Hepatocyte (in vitro differentiated cells): ENCODE measurements around the gene PMEPA1.

Experiments used
- EZH2 ChIP-seq: fragments of 200-600 bp; sonication (generic); IDR thresholded peaks from 2 replicates; pipeline ENCODE4 v1.6.1; 2016; ENCODE audit warnings: antibody characterized with exemption, mild to moderate bottlenecking, borderline replicate concordance
- EZH2phosphoT487 ChIP-seq: fragments of 200-600 bp; sonication (generic); IDR thresholded peaks from one replicate; pipeline ENCODE4 v1.6.1; 2018; ENCODE audit warnings: antibody characterized with exemption, mild to moderate bottlenecking, low read depth, moderate library complexity; ENCODE audit not compliant: unreplicated experiment, severe bottlenecking
- TF ChIP-seq, protein P1 (sequence below): fragments of 200-600 bp; sonication (generic); IDR thresholded peaks from 2 replicates; pipeline ENCODE4 v1.5.1; 2016; ENCODE audit warnings: antibody characterized with exemption, mild to moderate bottlenecking; ENCODE audit not compliant: poor library complexity

DNA sequence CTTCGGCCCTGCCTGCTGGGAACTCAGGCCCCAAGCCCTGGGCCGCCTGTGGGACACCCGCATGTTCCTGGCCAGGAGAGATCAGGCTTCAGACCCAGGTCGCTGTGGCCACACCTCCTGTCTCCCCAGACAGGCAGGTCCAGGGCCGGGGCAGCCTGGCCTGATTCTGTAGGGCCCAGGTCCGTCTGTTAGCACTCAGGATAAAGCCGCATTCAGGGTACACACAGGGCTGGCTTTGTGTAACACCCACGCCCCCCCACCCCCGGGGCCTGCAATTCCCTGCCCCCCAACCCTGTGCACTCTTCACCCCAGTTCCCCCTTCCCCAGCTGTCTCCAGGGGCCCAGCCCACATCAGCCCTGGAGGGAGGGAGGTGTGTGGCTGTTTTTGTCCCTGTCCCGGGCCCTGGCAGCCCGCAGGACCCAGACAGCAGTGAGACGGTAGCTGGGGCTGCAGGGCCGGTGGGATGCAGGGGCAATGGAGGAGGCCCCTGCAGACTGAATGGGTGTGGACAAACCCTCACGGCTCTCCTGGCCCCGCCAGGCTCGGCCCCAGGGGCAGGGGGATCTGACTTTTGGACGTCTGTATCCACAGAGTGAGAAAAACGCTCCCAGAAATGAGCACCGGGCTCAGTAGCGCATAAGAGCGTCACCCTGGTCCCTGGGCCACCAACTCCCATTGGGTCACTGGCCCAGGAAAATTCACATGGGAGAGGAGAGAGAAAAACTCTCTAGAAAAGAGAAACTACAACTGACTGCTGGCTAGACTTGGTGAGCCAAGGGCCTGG, 47.2 kb downstream of the PMEPA1 start:
- TF ChIP-seq, protein P1, sequence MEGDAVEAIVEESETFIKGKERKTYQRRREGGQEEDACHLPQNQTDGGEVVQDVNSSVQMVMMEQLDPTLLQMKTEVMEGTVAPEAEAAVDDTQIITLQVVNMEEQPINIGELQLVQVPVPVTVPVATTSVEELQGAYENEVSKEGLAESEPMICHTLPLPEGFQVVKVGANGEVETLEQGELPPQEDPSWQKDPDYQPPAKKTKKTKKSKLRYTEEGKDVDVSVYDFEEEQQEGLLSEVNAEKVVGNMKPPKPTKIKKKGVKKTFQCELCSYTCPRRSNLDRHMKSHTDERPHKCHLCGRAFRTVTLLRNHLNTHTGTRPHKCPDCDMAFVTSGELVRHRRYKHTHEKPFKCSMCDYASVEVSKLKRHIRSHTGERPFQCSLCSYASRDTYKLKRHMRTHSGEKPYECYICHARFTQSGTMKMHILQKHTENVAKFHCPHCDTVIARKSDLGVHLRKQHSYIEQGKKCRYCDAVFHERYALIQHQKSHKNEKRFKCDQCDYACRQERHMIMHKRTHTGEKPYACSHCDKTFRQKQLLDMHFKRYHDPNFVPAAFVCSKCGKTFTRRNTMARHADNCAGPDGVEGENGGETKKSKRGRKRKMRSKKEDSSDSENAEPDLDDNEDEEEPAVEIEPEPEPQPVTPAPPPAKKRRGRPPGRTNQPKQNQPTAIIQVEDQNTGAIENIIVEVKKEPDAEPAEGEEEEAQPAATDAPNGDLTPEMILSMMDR = no peak
- TF ChIP-seq EZH2phosphoT487 (no peak), EZH2 (no peak)
